Upper lobe of right lung (tissue), 1 donor: ENCODE measurements around the gene UNC119. TPM values are rescaled to one million over a fixed set of nuclear protein-coding genes. Genes with fewer than 3 reads are reported as not detected.

ENCODE experiments used
- ATAC-seq: fragments of 200-7000 bp; cut with Tn5 transposase; one replicate; pipeline ENCODE4 v1.9.1; 2020; ENCODE audit warnings: mild to moderate bottlenecking, moderate library complexity
- DNase-seq: peaks from one replicate; pipeline ENCODE4 v3.0.0-alpha.2; 2020
- H3K27ac ChIP-seq: fragments of 200-600 bp; one replicate; pipeline ENCODE4 v1.8.0; 2022
- H3K27me3 ChIP-seq: fragments of 200-600 bp; one replicate; pipeline ENCODE4 v1.8.0; 2022; ENCODE audit warnings: mild to moderate bottlenecking
- H3K36me3 ChIP-seq: fragments of 200-600 bp; one replicate; pipeline ENCODE4 v1.8.0; 2022
- H3K4me1 ChIP-seq: fragments of 200-600 bp; one replicate; pipeline ENCODE4 v1.8.0; 2022
- H3K4me3 ChIP-seq: fragments of 200-600 bp; one replicate; pipeline ENCODE4 v1.8.0; 2022; ENCODE audit warnings: mild to moderate bottlenecking
- H3K9me3 ChIP-seq: fragments of 200-600 bp; one replicate; pipeline ENCODE4 v1.8.0; 2022
- CTCF ChIP-seq: fragments of 200-600 bp; IDR thresholded peaks from one replicate; pipeline ENCODE4 v1.8.0; 2022; ENCODE audit warnings: antibody characterized with exemption
- intact Hi-C: fragments of 100-400 bp; cut with DNase I; formaldehyde crosslinking; loops from one replicate; pipeline ENCODE4 v1.11.0; 2022
- total RNA-seq: library from RNA; stranded (reverse); fragmentation: NEBNext Ultra II Directional; extraction: Animal tissue kit (Norgen Biotek cat#: 25700); gene quantifications from one replicate; pipeline ENCODE4 v1.2.1, GENCODE V29; 2021
- donor health status: DM: no; HTN: yes; CAD: no; lungs with severe emphysema.

The UNC119 gene
- total RNA-seq, 1 donor from 2014 or later: 22.7 TPM

- intact Hi-C loops: no loop called here
- no peak overlapping the region for H3K4me3 ChIP-seq
- no peak for TF ChIP-seq CTCF
- no peak for ATAC-seq
- H3K9me3 ChIP-seq: no peaks in the 10 kb centered on the region
- H3K27me3 ChIP-seq: no peaks in the 10 kb centered on the region
- H3K36me3 ChIP-seq: no peaks in the 10 kb centered on the region
- DNase-seq: no peak
- no peaks in the 10 kb centered on the region for H3K4me1 ChIP-seq
- H3K27ac ChIP-seq: no peak overlapping the region
Measured at GRCh38 chr17:28530926-28531325, 21.5 kb downstream of the UNC119 start.

- Histone ChIP-seq H3K36me3 (no peaks in the 10 kb centered on the region), H3K27ac (no peak overlapping the region), H3K4me1 (no peaks in the 10 kb centered on the region), H3K9me3 (no peaks in the 10 kb centered on the region), H3K4me3 (no peak overlapping the region), H3K27me3 (no peaks in the 10 kb centered on the region)
- intact Hi-C loops: no loop called here
- no peak for ATAC-seq
- no peak for DNase-seq
- no peak for TF ChIP-seq CTCF
Measured at GRCh38 chr17:28530250-28530649, 22.2 kb downstream of the UNC119 start.

- no peak for ATAC-seq
- Histone ChIP-seq H3K27ac (no peak overlapping the region), H3K36me3 (no peaks in the 10 kb centered on the region), H3K27me3 (no peaks in the 10 kb centered on the region), H3K4me1 (no peaks in the 10 kb centered on the region), H3K4me3 (no peak overlapping the region), H3K9me3 (no peaks in the 10 kb centered on the region)
- intact Hi-C loops: no loop called here
- no peak for DNase-seq
- TF ChIP-seq CTCF: no peak
Measured at GRCh38 chr17:28529013-28529400, 23.4 kb downstream of the UNC119 start.

- ATAC-seq: peak; percentile 48
- Histone ChIP-seq H3K4me3 (no peak overlapping the region), H3K27ac (no peak overlapping the region), H3K9me3 (no peaks in the 10 kb centered on the region), H3K4me1 (no peaks in the 10 kb centered on the region), H3K36me3 (no peaks in the 10 kb centered on the region), H3K27me3 (no peaks in the 10 kb centered on the region)
- DNase-seq: no peak
- intact Hi-C loops: no loop called here
- TF ChIP-seq CTCF: no peak
Measured at GRCh38 chr17:28528327-28529012, 24.0 kb downstream of the UNC119 start.

GRCh38 chr17:28527859-28528258 lies 24.6 kb downstream of the UNC119 start:
- H3K4me3 ChIP-seq: no peak overlapping the region
- H3K9me3 ChIP-seq: no peaks in the 10 kb centered on the region
- ATAC-seq: peak; percentile 53
- peak; percentile 83 for DNase-seq
- TF ChIP-seq CTCF: no peak
- H3K4me1 ChIP-seq: no peaks in the 10 kb centered on the region
- H3K36me3 ChIP-seq: no peaks in the 10 kb centered on the region
- intact Hi-C loops: no loop called here
- no peaks in the 10 kb centered on the region for H3K27me3 ChIP-seq
- H3K27ac ChIP-seq: no peak overlapping the region

- no peaks in the 10 kb centered on the region for H3K36me3 ChIP-seq
- intact Hi-C loops: no loop called here
- ATAC-seq (no peak), DNase-seq (no peak)
- no peaks in the 10 kb centered on the region for H3K27me3 ChIP-seq
- H3K4me1 ChIP-seq: no peaks in the 10 kb centered on the region
- no peaks in the 10 kb centered on the region for H3K9me3 ChIP-seq
- no peak overlapping the region for H3K4me3 ChIP-seq
- TF ChIP-seq CTCF: no peak
- H3K27ac ChIP-seq: no peak overlapping the region
Measured at GRCh38 chr17:28527181-28527681, 25.2 kb downstream of the UNC119 start.
